Measurements from ENCODE around the gene C5orf58. TPM values are rescaled to one million over a fixed set of nuclear protein-coding genes. Genes with fewer than 3 reads are reported as not detected.

The C5orf58 gene
- total RNA-seq, 3 donors from 2014 or later: 0.15 to 0.80 TPM; not detected in 1

DNA sequence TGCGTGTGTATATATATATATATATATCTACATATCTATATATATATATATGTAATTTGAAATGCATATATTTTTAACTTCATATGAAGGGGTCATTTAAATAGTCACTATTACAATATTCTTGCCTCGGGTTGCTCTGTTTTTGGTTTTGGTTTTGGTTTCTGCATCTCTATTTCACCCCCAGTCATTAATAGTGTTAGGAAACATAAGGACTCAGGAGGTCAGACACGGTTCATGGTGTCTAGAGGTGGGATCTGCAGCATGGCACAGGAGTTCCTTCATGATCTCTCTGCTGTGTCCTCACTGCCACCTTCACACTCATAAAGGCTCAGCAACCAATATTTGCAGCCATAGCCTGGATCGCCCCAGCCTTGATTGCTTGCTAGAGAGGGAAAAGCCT is 16.6 kb downstream of the C5orf58 start:
- Histone ChIP-seq H3K4me1 (no peaks in the 10 kb centered on the region), H3K27ac (no peak overlapping the region)
- intact Hi-C loops (cut with DNase I; ENCODE audit: low total_unique reads): no loop called here

DNA sequence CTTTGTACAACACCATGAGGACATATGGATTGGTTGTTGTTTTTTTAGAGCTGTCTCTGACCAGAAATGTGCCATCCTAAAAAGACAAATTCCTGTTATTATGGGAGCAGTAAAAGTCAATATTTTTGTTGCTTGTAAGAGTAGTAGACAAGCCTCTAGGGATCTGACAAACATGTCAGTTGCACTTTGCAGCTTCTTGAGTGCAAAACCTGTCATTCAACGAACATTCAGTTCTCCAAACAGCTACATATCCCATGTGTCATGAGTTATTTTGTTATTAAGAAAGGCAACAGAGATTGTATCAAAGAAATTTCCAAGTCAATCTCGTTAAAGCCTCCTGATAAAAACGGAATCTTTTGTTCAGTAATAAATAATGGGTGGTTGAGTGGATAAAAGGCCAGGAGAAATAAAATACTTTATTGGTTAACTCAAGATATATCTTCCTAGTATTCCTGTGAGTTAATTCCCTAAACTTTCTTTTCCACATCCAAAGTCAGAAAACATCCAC is 18.1 kb downstream of the C5orf58 start:
- Histone ChIP-seq H3K27me3 (no peaks in the 10 kb centered on the region), H3K36me3 (no peaks in the 10 kb centered on the region), H3K27ac (peak overlapping the region; percentile 10 to 29), H3K4me3 (no peak overlapping the region), H3K4me1 (no peaks in the 10 kb centered on the region), H3K9me3 (no peaks in the 10 kb centered on the region)
- intact Hi-C loops (cut with DNase I; ENCODE audit: low total_unique reads): no loop called here
- DNase-seq (ENCODE audit: low spot score in 2 of 2): no peak
- TF ChIP-seq POLR2AphosphoS5 (IDR thresholded peaks at IDR 0.05): no peak
- TF ChIP-seq, protein P1, sequence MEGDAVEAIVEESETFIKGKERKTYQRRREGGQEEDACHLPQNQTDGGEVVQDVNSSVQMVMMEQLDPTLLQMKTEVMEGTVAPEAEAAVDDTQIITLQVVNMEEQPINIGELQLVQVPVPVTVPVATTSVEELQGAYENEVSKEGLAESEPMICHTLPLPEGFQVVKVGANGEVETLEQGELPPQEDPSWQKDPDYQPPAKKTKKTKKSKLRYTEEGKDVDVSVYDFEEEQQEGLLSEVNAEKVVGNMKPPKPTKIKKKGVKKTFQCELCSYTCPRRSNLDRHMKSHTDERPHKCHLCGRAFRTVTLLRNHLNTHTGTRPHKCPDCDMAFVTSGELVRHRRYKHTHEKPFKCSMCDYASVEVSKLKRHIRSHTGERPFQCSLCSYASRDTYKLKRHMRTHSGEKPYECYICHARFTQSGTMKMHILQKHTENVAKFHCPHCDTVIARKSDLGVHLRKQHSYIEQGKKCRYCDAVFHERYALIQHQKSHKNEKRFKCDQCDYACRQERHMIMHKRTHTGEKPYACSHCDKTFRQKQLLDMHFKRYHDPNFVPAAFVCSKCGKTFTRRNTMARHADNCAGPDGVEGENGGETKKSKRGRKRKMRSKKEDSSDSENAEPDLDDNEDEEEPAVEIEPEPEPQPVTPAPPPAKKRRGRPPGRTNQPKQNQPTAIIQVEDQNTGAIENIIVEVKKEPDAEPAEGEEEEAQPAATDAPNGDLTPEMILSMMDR (IDR thresholded peaks at IDR 0.05): no peak
- TF ChIP-seq POLR2A (IDR thresholded peaks at IDR 0.05): no peak

More for the DNA sequence above, 16.6 kb downstream of the C5orf58 start:
- H3K36me3 ChIP-seq: no peaks in the 10 kb centered on the region
- no peak for DNase-seq (ENCODE audit: low spot score in 2 of 2)
- TF ChIP-seq POLR2A (IDR thresholded peaks at IDR 0.05) (no peak), POLR2AphosphoS5 (IDR thresholded peaks at IDR 0.05) (no peak)
- TF ChIP-seq, protein P1 (IDR thresholded peaks at IDR 0.05): no peak
- H3K27me3 ChIP-seq: no peaks in the 10 kb centered on the region
- no peaks in the 10 kb centered on the region for H3K9me3 ChIP-seq
- H3K4me3 ChIP-seq: no peak overlapping the region

GRCh38 chr5:170251462-170251861 is 18.7 kb downstream of the C5orf58 start:
- H3K27me3 ChIP-seq: no peaks in the 10 kb centered on the region
- H3K27ac ChIP-seq: peak overlapping the region; percentile 20 to 64
- no peak for TF ChIP-seq POLR2AphosphoS5 (IDR thresholded peaks at IDR 0.05)
- TF ChIP-seq, protein P1 (IDR thresholded peaks at IDR 0.05): no peak
- no peak for TF ChIP-seq POLR2A (IDR thresholded peaks at IDR 0.05)
- H3K36me3 ChIP-seq: no peaks in the 10 kb centered on the region
- H3K4me1 ChIP-seq: no peaks in the 10 kb centered on the region
- no peak overlapping the region for H3K4me3 ChIP-seq
- intact Hi-C loops (cut with DNase I; ENCODE audit: low total_unique reads): no loop called here
- no peaks in the 10 kb centered on the region for H3K9me3 ChIP-seq
- DNase-seq (ENCODE audit: low spot score in 2 of 2): no peak

DNA sequence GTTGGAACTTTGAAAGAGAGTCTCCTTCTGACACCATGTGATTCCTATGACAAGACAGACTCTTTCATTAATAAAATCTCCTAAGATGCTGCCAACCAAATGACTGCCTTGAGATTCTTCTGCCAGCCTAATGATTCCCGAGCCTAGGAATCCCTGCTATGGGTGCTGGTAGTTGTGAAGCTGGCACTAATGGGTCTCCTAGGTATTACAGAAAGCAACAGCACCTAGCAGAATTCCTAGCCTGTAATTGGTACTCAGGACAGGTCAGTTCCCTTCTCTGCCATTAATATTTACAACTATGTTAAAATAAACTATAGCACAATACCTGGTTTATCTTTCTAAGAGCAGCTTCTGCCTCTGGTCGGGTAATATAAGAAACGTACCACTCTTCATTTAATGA is 19.3 kb downstream of the C5orf58 start:
- Histone ChIP-seq H3K36me3 (no peaks in the 10 kb centered on the region), H3K27me3 (no peaks in the 10 kb centered on the region), H3K4me1 (no peaks in the 10 kb centered on the region), H3K4me3 (no peak overlapping the region), H3K9me3 (no peaks in the 10 kb centered on the region), H3K27ac (peak overlapping the region; percentile 20 to 64)
- no peak for DNase-seq (ENCODE audit: low spot score in 2 of 2)
- intact Hi-C loops (cut with DNase I; ENCODE audit: low total_unique reads): no loop called here
- TF ChIP-seq, protein P1 (IDR thresholded peaks at IDR 0.05): no peak
- TF ChIP-seq POLR2A (IDR thresholded peaks at IDR 0.05) (no peak), POLR2AphosphoS5 (IDR thresholded peaks at IDR 0.05) (no peak)

DNA sequence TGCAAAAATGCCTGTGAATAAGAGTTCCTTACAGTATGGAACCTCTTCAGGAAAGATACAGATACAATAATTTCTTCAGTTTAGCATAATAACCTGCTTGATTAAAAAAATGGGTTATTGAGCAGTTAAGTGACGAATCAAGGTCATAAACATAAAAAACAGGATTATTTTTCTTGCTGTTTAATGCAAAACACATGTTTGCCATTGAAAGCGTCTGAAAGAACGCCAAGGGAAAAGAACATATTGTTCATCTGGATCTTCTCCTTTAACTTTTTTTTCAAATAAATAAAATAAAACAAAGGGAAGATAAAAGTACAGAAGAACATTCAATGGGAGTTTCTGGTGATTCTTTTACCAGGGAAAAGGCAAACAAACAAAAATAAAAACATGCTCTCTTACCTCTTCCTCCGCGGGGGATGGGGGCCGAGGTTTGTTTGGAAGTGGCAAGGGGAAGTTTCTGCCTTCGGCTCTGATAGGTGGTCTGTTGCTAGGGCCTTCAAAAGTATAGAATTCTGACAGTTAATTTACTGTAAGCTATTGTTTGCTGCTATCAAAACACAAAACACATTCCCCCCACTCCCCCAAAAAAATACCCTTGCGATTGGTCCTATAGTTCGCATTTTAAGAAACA is 20.1 kb downstream of the C5orf58 start:
- no peaks in the 10 kb centered on the region for H3K36me3 ChIP-seq

More for the DNA sequence above, 20.1 kb downstream of the C5orf58 start:
- Histone ChIP-seq H3K4me1 (no peaks in the 10 kb centered on the region), H3K9me3 (no peaks in the 10 kb centered on the region), H3K27me3 (no peaks in the 10 kb centered on the region), H3K27ac (peak overlapping the region; percentile 72 to 76), H3K4me3 (no peak overlapping the region)
- no peak for DNase-seq (ENCODE audit: low spot score in 2 of 2)
- TF ChIP-seq POLR2AphosphoS5 (IDR thresholded peaks at IDR 0.05): no peak
- no peak for TF ChIP-seq POLR2A (IDR thresholded peaks at IDR 0.05)
- TF ChIP-seq, protein P1 (IDR thresholded peaks at IDR 0.05): no peak
- intact Hi-C loops (cut with DNase I; ENCODE audit: low total_unique reads): no loop called here
